GM12874 (cell line): ENCODE results near the gene CORO2B.

Experiments used
- CTCF ChIP-seq: IDR thresholded peaks from 2 replicates; pipeline ENCODE4 v1.5.1; 2011; ENCODE audit warnings: low read depth, mild to moderate bottlenecking, control low read depth, low read length, moderate library complexity; ENCODE audit not compliant: insufficient read depth

The CORO2B gene

GRCh38 chr15:68616397-68616796 lies 37.6 kb downstream of the CORO2B start:
- TF ChIP-seq CTCF = no peak

GRCh38 chr15:68617001-68617400 lies 38.2 kb downstream of the CORO2B start:
- TF ChIP-seq CTCF = no peak

- TF ChIP-seq CTCF = no peak
Observed at GRCh38 chr15:68617777-68618176, 39.0 kb downstream of the CORO2B start.

GRCh38 chr15:68618394-68618793 lies 39.6 kb downstream of the CORO2B start:
- TF ChIP-seq CTCF = no peak

GRCh38 chr15:68618908-68619698 lies 40.3 kb downstream of the CORO2B start:
- TF ChIP-seq CTCF = no peak

- no peak for TF ChIP-seq CTCF
Observed at GRCh38 chr15:68620721-68621527, 42.1 kb downstream of the CORO2B start.

- TF ChIP-seq CTCF = no peak
Observed at GRCh38 chr15:68621535-68621934, 42.7 kb downstream of the CORO2B start.
